Liver (tissue), 9 donors: ENCODE results near the gene EHF. TPM values are rescaled to one million over a fixed set of nuclear protein-coding genes. Genes with fewer than 3 reads are reported as not detected.

ENCODE experiments used
- DNase-seq: peaks from one replicate; pipeline ENCODE4 v3.0.0-alpha.2; 2017; ENCODE audit warnings: low spot score
- H3K27ac ChIP-seq, 2 donors: one replicate each; pipeline ENCODE4 v1.7.0; 2013; ENCODE audit warnings: inconsistent platforms in 2 of 2, low read length in 2 of 2, control low read depth in 1 of 2, low read depth in 1 of 2, mild to moderate bottlenecking in 1 of 2
- H3K27me3 ChIP-seq, 4 donors: one replicate each; pipeline versions ENCODE4 v1.6.1 to v1.7.0; 2013; ENCODE audit warnings: low read length in 3 of 4, inconsistent platforms in 1 of 4, mild to moderate bottlenecking in 1 of 4, moderate library complexity in 1 of 4; ENCODE audit not compliant: control insufficient read depth in 4 of 4, insufficient read depth in 4 of 4
- H3K36me3 ChIP-seq, 4 donors: one replicate each; pipeline versions ENCODE4 v1.6.1 to v1.7.0; 2013; ENCODE audit warnings: low read length in 3 of 4, mild to moderate bottlenecking in 3 of 4, low read depth in 1 of 4, moderate library complexity in 1 of 4; ENCODE audit not compliant: control insufficient read depth in 4 of 4, insufficient read depth in 3 of 4
- H3K4me1 ChIP-seq, 4 donors: one replicate each; pipeline versions ENCODE4 v1.6.1 to v1.7.0; 2013; ENCODE audit warnings: low read length in 3 of 4, mild to moderate bottlenecking in 3 of 4, moderate library complexity in 1 of 4; ENCODE audit not compliant: control insufficient read depth in 4 of 4, insufficient read depth in 4 of 4
- H3K4me3 ChIP-seq, 3 donors: one replicate each; pipeline versions ENCODE4 v1.6.1 to v1.7.0; 2013; ENCODE audit warnings: low read length in 3 of 3, control low read depth in 1 of 3, low read depth in 1 of 3, mild to moderate bottlenecking in 1 of 3
- H3K9ac ChIP-seq, 2 donors: one replicate each; pipeline ENCODE4 v1.7.0; 2013; ENCODE audit warnings: low read length in 2 of 2, mild to moderate bottlenecking in 2 of 2, moderate library complexity in 2 of 2, control low read depth in 1 of 2, low read depth in 1 of 2
- H3K9me3 ChIP-seq, 4 donors: one replicate each; pipeline versions ENCODE4 v1.6.1 to v1.7.0; 2013; ENCODE audit warnings: low read length in 3 of 4; ENCODE audit not compliant: control insufficient read depth in 4 of 4
- ATF3 ChIP-seq: IDR thresholded peaks from 2 replicates; pipeline ENCODE4 v1.6.1; 2016; ENCODE audit warnings: antibody characterized with exemption
- CTCF ChIP-seq: fragments of 150-350 bp; IDR thresholded peaks from 2 replicates; pipeline ENCODE4 v1.5.1; 2017; ENCODE audit warnings: improper control_type of control experiment, low read depth, low read length; ENCODE audit not compliant: missing input control
- EGR1 ChIP-seq, 2 donors: IDR thresholded peaks; 2 replicates each; pipeline ENCODE4 v1.6.1; 2016 to 2018; ENCODE audit warnings: antibody characterized with exemption in 2 of 2, low read depth in 2 of 2
- FOXA1 ChIP-seq: IDR thresholded peaks from 2 replicates; pipeline ENCODE4 v1.6.1; 2016; ENCODE audit warnings: antibody characterized with exemption
- FOXA2 ChIP-seq: IDR thresholded peaks from 2 replicates; pipeline ENCODE4 v1.6.1; 2016; ENCODE audit warnings: antibody characterized with exemption
- GABPA ChIP-seq, 2 donors: IDR thresholded peaks in 1 of 2; conservative IDR thresholded peaks in 1 of 2; 2 replicates each; pipeline ENCODE4 v1.6.1; 2016; ENCODE audit warnings: antibody characterized with exemption in 2 of 2, mild to moderate bottlenecking in 1 of 2, moderate library complexity in 1 of 2
- HNF4A ChIP-seq, 2 donors: conservative IDR thresholded peaks; 2 replicates each; pipeline ENCODE4 v1.6.1; 2016; ENCODE audit warnings: antibody characterized with exemption in 2 of 2, mild to moderate bottlenecking in 2 of 2
- HNF4G ChIP-seq: IDR thresholded peaks from 2 replicates; pipeline ENCODE4 v1.6.1; 2016; ENCODE audit warnings: antibody characterized with exemption
- JUND ChIP-seq, 2 donors: IDR thresholded peaks; 2 replicates each; pipeline ENCODE4 v1.6.1; 2016; ENCODE audit warnings: antibody characterized with exemption in 2 of 2
- NR2F2 ChIP-seq: IDR thresholded peaks from 2 replicates; pipeline ENCODE4 v1.6.1; 2016; ENCODE audit warnings: antibody characterized with exemption
- RAD21 ChIP-seq, 2 donors: IDR thresholded peaks; 2 replicates each; pipeline ENCODE4 v1.6.1; 2016; ENCODE audit warnings: antibody characterized with exemption in 2 of 2, mild to moderate bottlenecking in 2 of 2
- REST ChIP-seq: IDR thresholded peaks from 2 replicates; pipeline ENCODE4 v1.6.1; 2016; ENCODE audit warnings: antibody characterized with exemption, mild to moderate bottlenecking
- RXRA ChIP-seq, 2 donors: IDR thresholded peaks; 2 replicates each; pipeline ENCODE4 v1.6.1; 2017 to 2018; ENCODE audit warnings: antibody characterized with exemption in 2 of 2, mild to moderate bottlenecking in 1 of 2
- SP1 ChIP-seq: IDR thresholded peaks from 2 replicates; pipeline ENCODE4 v1.6.1; 2018; ENCODE audit warnings: antibody characterized with exemption, mild to moderate bottlenecking
- TAF1 ChIP-seq: conservative IDR thresholded peaks from 2 replicates; pipeline ENCODE4 v1.6.1; 2016; ENCODE audit warnings: antibody characterized with exemption, mild to moderate bottlenecking
- YY1 ChIP-seq: IDR thresholded peaks from 2 replicates; pipeline ENCODE4 v1.6.1; 2016; ENCODE audit warnings: antibody characterized with exemption, mild to moderate bottlenecking
- WGBS: extraction: QIAGEN DNeasy Blood & Tissue Kit; methylation state at CpG from one replicate; pipeline ENCODE4 v1.1.7; 2013; 5-methylcytosine and 5-hydroxymethylcytosine counted together
- polyA plus RNA-seq, 2 donors: library from polyadenylated mRNA; stranded (reverse) in 1 of 2; unstranded in 1 of 2; fragments of 200-250 nt in 1 of 2; fragments of >200 nt in 1 of 2; fragmentation: Nextera tagmentation in 1 of 2; extraction: Ambion mirVana in 1 of 2; gene quantifications; one replicate each; pipeline versions ENCODE4 v1.2.1 to v1.2.3, GENCODE V29; 2013 to 2015
- total RNA-seq, 2 donors: library from RNA; depleted of rRNA; stranded (reverse); fragments of >200 nt; gene quantifications; one replicate each; pipeline ENCODE4 v1.2.3, GENCODE V29; 2014
- TF ChIP-seq, protein P1 (sequence below): IDR thresholded peaks from 2 replicates; pipeline ENCODE4 v1.6.1; 2016; ENCODE audit warnings: antibody characterized with exemption
- TF ChIP-seq, protein P2 (sequence below): IDR thresholded peaks from 2 replicates; pipeline ENCODE4 v1.6.1; 2016; ENCODE audit warnings: antibody characterized with exemption
- donor health status: healthy.
- donor health status: healthy.
- donor health status: healthy.
- donor health status: healthy.
- donor health status: healthy.

EHF gene
- total and polyA plus RNA-seq, 4 donors = 0.85 to 5.9 (median 2.6) TPM

- TF ChIP-seq SP1 (no peak), HNF4G (no peak), CTCF (no peak), NR2F2 (no peak), YY1 (no peak), REST (no peak), JUND (IDR thresholded peaks at IDR 0.05) (no peak), RAD21 (IDR thresholded peaks at IDR 0.05) (no peak), GABPA (IDR thresholded peaks at IDR 0.05 in 1 of 2, conservative IDR thresholded peaks at IDR 0.05 in 1 of 2) (no peak), EGR1 (IDR thresholded peaks at IDR 0.05; ENCODE audit: low read depth in 2 of 2) (no peak), TAF1 (no peak), FOXA2 (no peak), FOXA1 (no peak)
- TF ChIP-seq, protein P1, sequence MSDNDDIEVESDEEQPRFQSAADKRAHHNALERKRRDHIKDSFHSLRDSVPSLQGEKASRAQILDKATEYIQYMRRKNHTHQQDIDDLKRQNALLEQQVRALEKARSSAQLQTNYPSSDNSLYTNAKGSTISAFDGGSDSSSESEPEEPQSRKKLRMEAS = no peak
- TF ChIP-seq, protein P2, sequence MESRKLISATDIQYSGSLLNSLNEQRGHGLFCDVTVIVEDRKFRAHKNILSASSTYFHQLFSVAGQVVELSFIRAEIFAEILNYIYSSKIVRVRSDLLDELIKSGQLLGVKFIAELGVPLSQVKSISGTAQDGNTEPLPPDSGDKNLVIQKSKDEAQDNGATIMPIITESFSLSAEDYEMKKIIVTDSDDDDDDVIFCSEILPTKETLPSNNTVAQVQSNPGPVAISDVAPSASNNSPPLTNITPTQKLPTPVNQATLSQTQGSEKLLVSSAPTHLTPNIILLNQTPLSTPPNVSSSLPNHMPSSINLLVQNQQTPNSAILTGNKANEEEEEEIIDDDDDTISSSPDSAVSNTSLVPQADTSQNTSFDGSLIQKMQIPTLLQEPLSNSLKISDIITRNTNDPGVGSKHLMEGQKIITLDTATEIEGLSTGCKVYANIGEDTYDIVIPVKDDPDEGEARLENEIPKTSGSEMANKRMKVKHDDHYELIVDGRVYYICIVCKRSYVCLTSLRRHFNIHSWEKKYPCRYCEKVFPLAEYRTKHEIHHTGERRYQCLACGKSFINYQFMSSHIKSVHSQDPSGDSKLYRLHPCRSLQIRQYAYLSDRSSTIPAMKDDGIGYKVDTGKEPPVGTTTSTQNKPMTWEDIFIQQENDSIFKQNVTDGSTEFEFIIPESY = no peak
Observed at GRCh38 chr11:34621876-34622275, 983 bp downstream of the EHF start.

GRCh38 chr11:34623463-34623862 lies 2.6 kb downstream of the EHF start:
- Histone ChIP-seq H3K36me3 (no peaks in the 10 kb centered on the region), H3K9ac (no peak overlapping the region), H3K4me3 (no peak overlapping the region), H3K27me3 (peaks cover 0 to 3% (median 0%) of the 10 kb centered on the region in 4 donors), H3K9me3 (no peaks in the 10 kb centered on the region), H3K4me1 (no peaks in the 10 kb centered on the region), H3K27ac (no peak overlapping the region)
- 74% methylated on average over 9 of the region's 9 CpGs for WGBS
- no peak for TF ChIP-seq FOXA2
- no peak for TF ChIP-seq ATF3
- TF ChIP-seq, protein P2 = no peak
- TF ChIP-seq TAF1 = no peak
- TF ChIP-seq SP1 = no peak
- TF ChIP-seq JUND (IDR thresholded peaks at IDR 0.05) = no peak
- no peak for TF ChIP-seq FOXA1
- TF ChIP-seq HNF4A (conservative IDR thresholded peaks at IDR 0.05) = no peak
- TF ChIP-seq EGR1 (IDR thresholded peaks at IDR 0.05; ENCODE audit: low read depth in 2 of 2) = no peak
- no peak for TF ChIP-seq HNF4G
- TF ChIP-seq NR2F2 = no peak
- no peak for TF ChIP-seq CTCF
- TF ChIP-seq RXRA (IDR thresholded peaks at IDR 0.05) = no peak
- TF ChIP-seq YY1 = no peak
- DNase-seq = no peak

More at GRCh38 chr11:34621876-34622275, 983 bp downstream of the EHF start:
- H3K9me3 ChIP-seq = no peaks in the 10 kb centered on the region
- H3K27me3 ChIP-seq = peaks cover 0 to 3% (median 0%) of the 10 kb centered on the region in 4 donors
- 89% methylated on average over 2 of the region's 2 CpGs for WGBS
- no peak for DNase-seq
- no peak overlapping the region for H3K4me3 ChIP-seq
- no peak overlapping the region for H3K9ac ChIP-seq
- no peaks in the 10 kb centered on the region for H3K4me1 ChIP-seq
- H3K27ac ChIP-seq = no peak overlapping the region
- no peaks in the 10 kb centered on the region for H3K36me3 ChIP-seq
